CD4-positive, alpha-beta T cell treated with Interleukin-21 for 1 hour (primary cell): ENCODE data around the gene RASSF1.
"Not testable (repeated sequence)": the region's sequence is repeated elsewhere in the genome, so short reads cannot be mapped to it uniquely, and the experiment has no call there.

Experiments used
- DNase-seq: peaks from one replicate; pipeline ENCODE4 v3.0.0-alpha.2; 2020

RASSF1 gene

DNA sequence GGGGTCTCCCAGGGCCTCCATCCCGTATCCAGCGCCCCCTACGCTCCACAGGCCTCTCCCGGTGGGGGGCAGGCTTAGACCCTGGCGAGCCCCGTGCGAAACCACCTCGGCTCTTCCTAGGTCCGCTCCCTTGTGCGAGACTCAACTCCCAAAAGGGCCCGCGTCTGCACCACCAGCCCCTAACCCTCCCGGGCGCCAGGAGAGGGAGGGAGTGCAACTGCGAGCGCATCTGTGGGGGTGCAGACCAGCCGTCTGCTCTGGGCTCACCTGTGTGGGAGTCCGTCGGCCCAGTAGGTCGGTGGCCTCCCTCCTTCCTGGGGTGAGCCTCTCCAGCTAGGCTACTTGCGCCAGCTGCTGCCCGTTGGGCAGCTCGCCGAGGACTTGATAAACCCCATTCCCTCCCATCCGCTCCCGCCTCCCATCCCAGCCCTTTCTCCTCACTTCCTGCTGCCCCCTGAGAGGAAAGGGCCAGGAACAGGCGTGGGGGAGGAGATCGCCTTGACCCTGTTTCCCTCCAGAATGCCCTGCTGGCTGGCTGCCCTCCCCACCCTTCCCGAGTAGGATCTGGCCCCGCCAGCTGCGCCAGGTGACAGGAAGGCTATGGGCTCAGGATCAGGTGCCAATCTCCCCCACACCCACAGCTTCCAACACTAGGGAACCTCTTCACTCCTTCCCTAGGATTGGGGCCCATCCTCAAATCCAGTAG, 18.1 kb downstream of the RASSF1 start, which contains the start of gene HYAL2:
Gene HYAL2 (minus strand): TSS at position 360 of the 706 bp plus-strand sequence. CDS start 2,256 bp downstream, outside the sequence.
- DNase-seq: no peak

DNA sequence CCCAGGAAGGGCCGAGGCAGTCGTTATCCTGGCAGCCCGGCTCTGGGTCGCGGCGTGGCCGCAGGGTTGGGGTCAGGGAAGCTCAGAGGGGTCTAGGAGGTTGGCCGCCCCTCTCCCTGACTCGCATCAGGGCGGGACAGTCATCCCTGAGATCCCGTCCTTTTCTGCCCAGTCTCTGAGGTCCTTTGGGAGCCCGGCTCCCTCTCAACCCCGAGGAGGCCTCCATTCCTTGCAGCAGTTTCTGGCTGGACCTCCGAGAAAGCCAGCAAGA, 18.6 kb downstream of the RASSF1 start:
- no peak for DNase-seq

DNA sequence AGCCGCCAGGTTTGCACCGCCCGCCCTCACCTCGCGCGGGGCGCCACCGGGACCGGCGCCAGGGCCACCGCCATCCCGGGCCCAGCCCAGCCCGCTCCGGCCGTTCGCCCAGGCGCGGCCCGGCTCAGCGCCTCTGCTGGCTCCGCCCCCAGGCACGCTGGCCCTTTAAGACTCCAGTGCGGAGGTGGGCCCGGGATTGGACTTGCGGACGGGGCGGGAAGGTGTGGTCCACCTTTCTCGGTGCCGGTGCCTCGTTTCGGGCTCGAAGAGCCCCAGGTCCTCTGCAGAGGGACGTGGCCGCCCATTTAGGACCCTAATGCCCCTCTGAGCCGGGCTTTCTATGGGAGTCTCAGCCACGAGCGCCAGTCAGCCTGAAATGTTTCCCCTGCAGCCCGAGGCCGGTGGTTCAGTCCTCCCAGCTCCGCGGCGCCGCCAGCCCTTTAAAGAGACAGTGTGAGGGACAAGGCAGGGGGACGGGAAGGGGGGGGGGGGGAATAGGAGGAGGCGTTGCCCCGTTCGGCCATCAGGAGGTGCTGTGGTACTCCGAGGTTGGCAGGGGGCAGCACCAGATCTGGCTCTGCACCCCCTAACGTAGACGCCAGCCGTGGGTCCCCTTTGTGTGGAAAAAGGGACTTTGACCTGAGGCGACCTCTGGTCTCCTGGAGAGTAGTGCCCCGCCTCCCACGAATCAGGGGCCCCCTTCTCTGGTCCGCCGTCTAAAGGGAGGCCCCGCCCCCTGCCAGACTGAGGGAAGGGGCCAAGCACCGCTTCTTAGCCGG, 19.1 kb downstream of the RASSF1 start:
- DNase-seq: peak; percentile 87

DNA sequence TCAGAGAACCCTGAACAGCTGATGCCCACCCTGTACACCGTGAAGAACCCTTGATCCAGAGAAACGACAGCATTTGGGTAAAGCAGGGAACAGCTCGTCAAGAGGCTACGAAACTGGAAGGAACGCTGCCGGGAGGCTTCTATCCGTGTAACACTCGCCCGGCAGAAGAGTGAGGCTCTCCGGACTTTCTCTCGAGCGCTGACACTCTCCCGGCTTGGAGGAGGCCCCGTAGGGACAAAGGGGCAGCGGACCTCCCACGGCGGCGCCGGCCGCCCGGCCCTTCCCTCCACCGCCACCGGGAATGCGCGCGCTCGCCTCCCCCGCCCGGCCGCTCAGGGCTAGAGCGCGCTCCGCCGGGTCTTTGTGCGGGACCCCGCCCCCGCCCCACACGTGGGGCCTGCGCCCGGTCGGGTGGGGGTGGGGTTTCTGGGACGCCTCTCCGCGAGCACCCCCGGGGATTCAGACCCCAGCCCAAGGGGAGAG, 19.7 kb downstream of the RASSF1 start:
- DNase-seq: peak; percentile 65

DNA sequence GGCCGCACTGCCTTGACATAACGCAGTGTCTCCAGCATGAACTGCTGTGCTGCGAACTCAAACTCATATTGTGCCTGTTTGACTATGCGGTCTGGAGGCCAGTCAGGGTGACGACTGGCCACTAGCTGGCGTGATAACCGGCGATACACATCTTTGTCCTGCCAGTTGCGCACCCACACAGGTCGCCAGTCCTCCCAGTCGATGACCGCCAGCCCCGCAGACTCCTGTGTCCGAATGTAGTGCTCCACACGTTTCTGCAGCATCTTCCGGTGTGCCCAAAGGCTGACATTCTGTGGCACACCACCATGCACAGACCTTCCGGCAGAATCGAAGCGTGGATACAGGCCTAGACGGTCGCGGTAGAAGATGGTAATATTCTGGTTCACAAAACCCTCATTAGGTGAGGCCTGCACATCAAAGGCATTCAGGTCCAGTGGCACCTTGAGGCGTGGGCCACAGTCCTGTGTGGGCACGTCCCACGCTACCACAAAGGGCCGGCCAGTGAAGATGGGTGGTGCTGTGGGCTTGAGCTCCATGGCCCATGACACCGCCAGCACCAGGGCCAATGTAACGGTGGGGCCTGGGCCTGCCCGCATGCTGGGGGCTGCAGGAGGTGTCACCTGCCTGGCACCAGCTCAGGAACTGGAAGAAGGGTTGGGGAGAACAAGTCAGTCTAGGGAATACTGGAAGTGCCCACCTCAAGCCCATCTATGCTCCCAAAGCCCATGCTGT, 20.6 kb downstream of the RASSF1 start:
- no peak for DNase-seq

DNA sequence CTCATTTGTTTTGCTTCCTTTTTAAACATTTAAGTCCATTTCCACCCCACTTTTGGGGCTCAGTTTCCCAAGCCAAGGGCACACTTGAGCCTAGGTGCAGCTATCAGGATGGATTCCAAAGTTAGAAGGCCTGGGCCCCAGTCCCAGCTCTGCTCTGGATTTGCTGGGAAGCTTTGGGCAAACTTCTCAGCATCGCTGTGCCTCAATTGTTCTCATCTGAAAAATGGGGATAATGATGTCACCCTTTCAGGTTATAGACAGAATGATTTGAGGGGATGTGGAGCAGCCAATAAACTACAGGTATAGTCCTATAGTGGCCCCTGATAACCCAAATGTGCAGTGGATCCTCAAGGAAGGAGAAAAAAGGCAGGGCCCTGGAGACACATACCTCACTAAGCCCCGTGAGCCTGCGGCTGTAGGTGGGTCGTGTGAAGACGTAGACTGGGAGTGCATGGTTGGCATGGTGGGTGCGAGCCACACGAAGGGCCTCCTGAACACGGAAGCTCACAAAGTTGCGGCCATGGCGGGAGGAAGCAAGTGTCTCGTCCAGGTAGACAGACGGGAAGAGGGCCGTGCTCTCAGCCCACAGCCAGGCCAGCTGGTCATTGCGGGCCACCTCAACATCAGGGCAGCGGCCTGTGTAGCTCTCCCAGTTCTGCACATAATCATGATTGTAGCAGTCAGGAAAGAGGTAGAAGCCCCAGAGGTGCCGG, 21.3 kb downstream of the RASSF1 start:
- no peak for DNase-seq

DNA sequence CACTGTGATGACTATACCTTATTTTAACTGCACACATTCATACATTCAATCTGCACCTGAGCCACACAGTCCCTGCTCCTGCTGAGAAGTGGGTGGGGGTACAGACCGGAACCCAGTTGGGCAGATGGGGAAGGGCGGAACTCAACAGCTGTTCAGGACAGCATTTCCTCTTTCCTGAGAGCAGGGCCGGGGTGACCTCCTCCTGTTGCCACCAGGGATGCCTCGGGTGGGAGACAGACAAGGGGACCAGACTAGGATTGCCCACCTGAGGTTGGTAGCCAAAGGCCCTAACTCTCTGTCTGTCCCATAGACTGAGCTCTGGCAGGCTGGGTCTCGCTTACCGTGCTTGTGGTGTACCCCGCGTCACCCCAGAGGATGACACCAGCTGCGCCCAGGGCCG, 22.0 kb downstream of the RASSF1 start:
- no peak for DNase-seq

DNA sequence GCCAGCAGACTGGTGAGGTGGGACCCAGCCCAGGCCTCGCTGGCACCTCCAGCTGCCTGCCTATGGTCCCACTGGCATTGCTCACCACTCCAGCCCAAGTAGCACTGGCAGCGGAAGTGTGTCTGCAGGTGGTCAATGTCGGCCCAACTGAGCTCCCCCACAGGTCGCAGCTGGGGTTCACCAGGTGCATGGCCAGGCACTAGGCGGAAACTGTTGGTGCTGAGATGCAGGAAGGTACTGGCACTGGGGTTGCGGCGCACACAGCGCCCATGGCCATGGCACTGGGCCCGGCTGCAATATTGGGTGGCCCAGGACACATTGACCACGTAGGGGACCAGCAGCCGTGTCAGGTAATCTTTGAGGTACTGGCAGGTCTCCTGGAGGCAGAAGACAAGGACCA, 22.5 kb downstream of the RASSF1 start:
- no peak for DNase-seq

DNA sequence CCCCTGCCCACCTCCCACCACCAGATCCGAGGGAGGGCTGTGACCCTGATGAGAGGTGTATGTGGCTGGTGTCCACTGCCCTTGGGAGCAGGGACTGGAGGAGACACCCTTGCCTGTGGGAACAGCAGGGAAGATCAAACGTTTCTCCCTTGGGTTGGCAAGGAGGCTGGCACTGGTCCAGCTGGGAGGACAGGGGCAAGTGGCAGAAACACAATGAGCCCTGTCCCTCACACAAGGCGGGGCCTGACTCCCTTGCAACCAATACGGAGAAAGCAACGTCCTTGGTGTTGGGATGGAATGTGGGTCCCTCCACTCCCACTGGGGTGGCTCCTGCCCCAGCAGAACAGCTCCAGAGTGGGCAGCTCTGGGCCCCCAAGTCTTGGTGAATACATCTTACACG, 23.3 kb downstream of the RASSF1 start:
- no peak for DNase-seq

DNA sequence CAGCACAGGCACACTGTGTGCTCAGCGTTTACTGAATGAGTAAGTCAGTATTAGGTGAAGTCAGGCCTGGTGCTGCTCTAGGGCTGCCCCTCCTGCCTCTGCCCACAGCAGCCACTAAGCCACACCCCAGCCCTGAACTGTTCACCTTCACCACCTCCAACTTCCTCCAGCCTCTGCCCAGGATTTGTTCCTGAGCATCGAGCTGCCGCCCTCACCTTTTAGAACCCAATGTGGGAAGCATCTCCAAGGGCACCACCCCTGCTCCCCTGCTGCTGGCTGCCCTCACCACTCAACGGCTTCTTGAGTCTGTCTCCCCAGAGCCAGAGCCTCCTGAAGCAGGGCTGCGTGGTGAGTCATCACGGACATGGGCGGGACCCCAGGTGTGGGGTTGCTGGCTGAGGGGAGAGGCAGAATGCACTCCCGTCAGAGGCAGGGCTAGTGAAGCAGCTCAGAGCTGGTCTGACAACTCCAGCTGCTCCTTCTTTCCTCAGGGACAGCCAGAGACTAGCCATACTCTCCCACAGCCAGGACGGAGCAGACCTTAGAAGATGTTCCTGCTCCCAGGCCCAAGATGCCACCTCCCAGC, 23.9 kb downstream of the RASSF1 start:
- DNase-seq: peak; percentile 77

DNA sequence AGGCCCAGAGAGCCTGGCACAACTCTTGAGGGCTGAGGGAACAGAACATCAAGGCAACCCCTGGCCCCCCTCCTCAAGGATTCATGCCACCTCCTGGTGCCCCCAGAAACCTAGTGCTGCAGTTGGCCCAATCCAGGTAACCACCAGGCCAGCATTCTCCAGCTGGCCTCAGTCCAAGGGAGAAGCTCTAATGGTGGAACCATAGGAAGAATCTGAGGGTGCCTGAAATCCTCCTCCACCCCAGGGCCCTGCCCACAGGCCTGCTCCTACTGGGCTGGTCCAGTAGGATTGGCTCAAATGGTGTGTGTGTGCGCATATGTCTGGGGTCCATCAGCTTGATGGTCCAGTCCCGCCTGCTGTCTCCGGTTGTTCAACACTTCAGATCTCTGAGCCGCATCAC, 25.8 kb downstream of the RASSF1 start:
- no peak for DNase-seq

DNA sequence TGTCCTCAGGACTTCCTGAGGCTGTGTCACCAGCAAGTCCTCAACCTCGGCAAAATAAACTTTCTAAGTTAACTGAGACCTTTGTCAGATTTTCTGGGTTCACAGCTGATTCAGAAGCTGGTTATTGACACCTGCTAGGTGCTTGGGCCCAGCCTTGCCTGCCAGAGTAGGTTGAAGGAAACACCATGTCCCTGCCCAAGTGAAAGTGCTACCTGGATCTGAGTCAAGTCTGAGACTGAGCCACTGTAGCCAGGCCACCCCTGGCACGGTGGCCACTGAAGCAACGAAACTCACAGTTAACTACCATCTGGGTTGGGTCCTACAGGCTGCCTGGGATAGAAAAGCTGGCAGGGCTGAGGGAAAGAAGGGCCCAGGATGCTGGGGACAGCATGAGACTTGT, 26.3 kb downstream of the RASSF1 start:
- DNase-seq: no peak

DNA sequence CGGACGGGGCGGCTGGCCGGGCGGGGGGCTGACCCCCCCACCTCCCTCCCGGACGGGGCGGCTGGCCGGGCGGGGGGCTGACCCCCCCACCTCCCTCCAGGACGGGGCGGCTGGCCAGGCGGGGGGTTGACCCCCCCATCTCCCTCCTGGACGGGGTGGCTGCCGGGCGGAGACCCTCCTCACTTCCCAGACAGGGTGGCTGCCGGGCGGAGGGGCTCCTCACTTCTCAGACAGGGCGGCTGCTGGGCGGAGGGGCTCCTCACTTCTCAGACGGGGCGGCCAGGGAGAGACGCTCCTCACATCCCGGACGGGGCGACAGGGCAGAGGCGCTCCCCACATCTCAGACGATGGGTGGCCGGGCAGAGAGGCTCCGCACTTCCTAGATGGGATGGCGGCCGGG, 28.6 kb downstream of the RASSF1 start:
- not testable (repeated sequence) for DNase-seq

DNA sequence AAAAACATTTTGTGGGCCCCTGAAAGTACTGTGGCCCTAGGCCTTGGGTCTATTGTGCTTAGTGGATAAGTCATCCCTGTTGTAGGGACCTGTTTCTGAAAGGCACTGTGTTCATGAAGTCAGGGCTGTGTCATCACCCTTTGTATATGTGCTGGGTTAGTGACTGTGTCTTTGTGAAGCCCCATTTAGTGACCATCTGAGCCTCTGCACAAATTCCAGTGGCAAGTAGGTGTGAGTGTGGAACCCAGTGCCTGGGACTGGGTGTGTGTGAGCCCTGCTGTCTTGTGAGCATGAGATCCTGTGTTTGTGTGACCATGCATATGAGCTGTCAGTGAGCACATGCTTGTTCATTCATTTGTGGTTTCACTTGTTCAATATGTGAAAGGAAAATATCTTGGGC, 36.0 kb downstream of the RASSF1 start:
- DNase-seq: no peak

DNA sequence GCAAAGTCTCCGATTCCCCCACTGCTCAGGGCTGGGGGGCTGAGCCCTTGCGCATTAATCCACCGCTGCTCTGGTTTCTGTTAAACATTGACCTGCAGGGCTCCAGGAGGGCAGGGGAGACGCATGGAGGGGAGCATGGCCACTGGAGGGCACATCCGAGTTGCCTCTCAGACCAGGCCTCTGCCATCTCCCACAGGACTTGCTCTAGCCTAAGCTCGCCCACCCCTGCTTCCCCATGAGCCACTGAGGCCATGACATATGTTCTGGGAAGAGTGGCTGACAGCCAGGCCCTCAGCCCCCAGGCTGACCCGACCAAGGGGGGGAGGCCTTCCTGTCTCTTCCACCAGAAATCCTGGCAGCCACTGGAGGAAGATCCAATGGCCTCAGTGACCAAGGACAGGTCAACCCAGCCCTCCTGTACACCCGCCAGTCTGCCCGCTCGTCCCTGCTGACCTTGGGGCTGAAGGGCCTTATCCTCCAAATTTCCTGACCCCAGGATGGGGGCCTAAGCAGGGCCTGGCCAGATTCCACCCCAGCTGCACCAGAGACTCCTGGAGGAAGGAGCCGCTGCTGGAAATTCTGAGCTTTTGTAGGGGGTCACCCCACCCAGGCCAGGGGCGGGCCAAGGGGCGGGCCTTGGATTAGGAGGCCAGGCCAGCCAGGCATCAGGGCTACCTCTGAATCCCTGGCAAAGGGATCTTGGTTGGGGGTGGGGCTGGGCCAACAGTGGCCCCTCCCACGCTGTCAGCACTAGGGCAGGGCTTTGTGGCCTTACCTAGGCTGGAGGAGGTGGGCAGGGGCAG, 37.4 kb downstream of the RASSF1 start, which contains the start of gene HYAL1:
Gene HYAL1 (minus strand): TSS at position 562 of the 803 bp plus-strand sequence. CDS start 618 bp downstream, outside the sequence.
- no peak for DNase-seq

DNA sequence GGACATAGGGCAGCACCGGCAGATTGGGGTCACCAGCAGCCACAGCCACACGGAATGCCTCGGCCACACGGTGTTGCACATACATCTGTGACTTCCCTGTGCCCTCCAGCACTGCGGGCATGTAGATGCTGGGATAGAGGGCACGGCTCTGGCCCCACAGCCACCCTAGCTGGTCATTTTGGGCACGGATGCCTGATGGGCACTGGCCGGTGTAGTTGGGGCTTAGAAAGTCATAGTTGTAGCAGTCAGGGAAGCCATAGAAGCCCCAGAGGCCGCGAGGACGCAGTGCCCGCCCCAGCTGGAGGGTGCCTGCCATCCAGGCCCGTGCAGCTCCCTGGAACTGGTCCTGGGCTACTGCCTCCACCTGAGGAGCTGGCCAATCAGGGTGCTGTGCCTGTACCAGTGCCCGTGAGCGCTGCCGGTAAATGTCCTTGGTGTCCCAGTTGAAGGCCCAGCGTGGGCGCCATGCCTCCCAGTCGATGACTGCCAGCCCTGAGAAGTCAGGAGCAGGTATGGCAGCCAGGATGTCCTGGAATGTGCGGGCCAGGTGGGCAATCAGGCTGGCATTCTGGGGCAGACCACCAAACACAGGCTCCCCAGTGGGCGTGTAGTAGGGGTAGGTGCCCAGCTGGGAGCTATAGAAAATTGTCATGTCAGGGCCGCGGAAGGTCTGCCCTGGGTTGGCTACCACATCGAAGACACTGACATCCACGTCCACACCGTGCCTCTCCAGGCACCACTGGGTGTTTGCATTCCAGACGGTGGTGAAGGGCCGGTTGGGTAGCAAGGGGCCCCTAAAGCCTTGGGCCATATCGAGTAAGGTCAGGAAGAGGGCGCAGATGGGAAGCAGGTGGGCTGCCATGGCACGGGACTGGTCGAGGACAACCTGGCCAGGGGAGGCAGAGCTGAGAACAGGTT, 38.3 kb downstream of the RASSF1 start:
- DNase-seq: no peak

DNA sequence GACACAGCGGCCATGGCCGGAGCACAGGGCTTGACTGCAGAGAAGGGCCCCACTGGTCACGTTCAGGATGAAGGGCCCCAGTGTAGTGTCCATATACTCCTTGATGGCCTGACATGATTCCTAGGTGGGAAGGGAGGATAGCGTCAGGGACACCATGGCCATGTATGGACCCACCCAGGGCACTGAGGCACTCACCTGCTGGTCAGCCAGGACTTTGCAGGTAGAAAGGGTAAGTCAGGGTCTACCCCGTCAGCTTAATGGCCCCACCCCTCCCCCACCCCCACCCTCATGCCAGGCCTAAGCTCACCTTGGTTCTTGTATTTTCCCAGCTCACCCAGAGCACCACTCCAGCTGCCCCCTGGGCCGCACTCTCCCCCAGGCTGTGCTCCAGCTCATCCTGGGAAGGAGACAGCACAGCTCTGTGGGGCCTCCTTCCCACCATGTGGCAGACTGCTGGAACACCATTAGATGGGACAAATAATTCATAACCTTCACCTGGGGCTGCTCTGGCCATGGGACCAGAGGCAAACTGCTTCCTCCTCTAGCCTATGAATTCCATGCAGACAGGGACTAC, 39.9 kb downstream of the RASSF1 start:
- no peak for DNase-seq

DNA sequence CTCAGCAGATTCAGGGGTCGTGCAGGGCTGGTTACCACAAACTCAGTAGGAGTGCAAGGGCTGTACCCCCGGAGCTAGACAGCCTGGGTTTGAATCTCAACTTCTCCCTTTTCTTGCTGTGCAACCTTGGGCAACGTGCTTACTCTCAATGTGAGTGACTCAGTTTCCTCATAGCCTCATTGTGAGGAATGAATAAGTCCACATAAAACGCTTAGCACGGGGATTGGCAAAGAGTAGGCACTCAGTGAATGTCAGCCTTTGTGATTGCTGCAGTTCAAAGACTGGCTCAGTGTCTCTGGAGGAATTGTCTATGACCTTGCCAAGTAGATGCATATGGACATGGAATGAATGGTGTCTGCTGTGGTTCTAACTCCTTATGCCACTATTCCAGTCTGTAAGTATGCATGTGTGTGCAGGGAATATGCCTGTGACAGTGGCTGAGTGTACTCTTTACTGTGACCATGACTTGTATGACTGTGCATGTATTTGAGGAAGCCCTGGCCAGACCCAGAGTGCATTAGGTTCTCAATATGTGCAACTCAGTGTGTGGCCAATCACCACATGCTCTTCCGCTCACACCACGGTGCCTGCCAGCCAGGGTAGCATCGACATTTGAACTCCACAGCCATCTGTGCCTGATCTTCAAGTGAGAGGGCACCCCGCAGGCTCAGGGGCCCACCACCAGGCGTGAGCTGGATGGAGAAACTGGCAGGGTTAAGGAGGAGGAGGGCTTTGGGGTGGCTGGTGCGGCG, 40.5 kb downstream of the RASSF1 start:
- DNase-seq: peak; percentile 24

DNA sequence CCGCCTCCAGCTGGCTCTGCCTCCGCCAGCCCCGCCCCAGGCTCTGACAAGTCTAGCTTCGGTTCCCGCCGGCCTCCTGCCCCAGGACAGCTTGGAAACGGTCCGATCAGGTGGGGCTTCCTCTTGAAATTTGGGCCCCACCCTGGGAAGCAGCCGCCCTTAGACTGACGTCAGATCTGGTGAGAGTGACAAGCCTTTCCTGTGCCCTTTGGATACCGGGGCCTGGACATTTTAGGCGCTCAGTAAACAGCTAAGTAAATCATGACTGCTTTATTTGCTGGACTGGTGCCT, 41.1 kb downstream of the RASSF1 start:
- no peak for DNase-seq
